Measurements from ENCODE around the gene DGKZ. TPM values are rescaled to one million over a fixed set of nuclear protein-coding genes. Genes with fewer than 3 reads are reported as not detected.
"Not testable (repeated sequence)": the region's sequence is repeated elsewhere in the genome, so short reads cannot be mapped to it uniquely, and the experiment has no call there.

Gene DGKZ
- total RNA-seq, 1 experiment from 2014 or later: 43.7 TPM

- no peaks in the 10 kb centered on the region for H3K9me3 ChIP-seq (replicated peaks)
- H3K4me3 ChIP-seq: no peak overlapping the region
- H3K27me3 ChIP-seq (replicated peaks): no peaks in the 10 kb centered on the region
- DNase-seq (ENCODE audit: low read depth in 1 of 2, low spot score in 2 of 2): no peak
- peaks cover 6% of the 10 kb centered on the region; the same call in 1 of the 2 replicates for H3K36me3 ChIP-seq
- no peak overlapping the region for H3K27ac ChIP-seq
- H3K4me1 ChIP-seq (replicated peaks): peaks cover 20% of the 10 kb centered on the region
Measured at GRCh38 chr11:46361283-46362155, 14.3 kb downstream of the DGKZ start.

- Histone ChIP-seq H3K4me1 (replicated peaks) (peaks cover 20% of the 10 kb centered on the region), H3K27ac (peak overlapping the region; percentile 86), H3K27me3 (replicated peaks) (no peaks in the 10 kb centered on the region), H3K36me3 (peaks cover 13% of the 10 kb centered on the region; the same call in 1 of the 2 replicates), H3K4me3 (no peak overlapping the region), H3K9me3 (replicated peaks) (no peaks in the 10 kb centered on the region)
- no peak for DNase-seq (ENCODE audit: low read depth in 1 of 2, low spot score in 2 of 2)
Measured at GRCh38 chr11:46362156-46363030, 15.1 kb downstream of the DGKZ start.

- H3K27me3 ChIP-seq (replicated peaks): no peaks in the 10 kb centered on the region
- H3K36me3 ChIP-seq: peaks cover 18% of the 10 kb centered on the region
- DNase-seq (ENCODE audit: low read depth in 1 of 2, low spot score in 2 of 2): peak; percentile 40 to 68
- no peaks in the 10 kb centered on the region for H3K9me3 ChIP-seq (replicated peaks)
- peak overlapping the region; percentile 86 for H3K27ac ChIP-seq
- no peak overlapping the region for H3K4me3 ChIP-seq
- H3K4me1 ChIP-seq (replicated peaks): peaks cover 20% of the 10 kb centered on the region
Measured at GRCh38 chr11:46363031-46363407, 15.8 kb downstream of the DGKZ start.

GRCh38 chr11:46363455-46364005 lies 16.3 kb downstream of the DGKZ start:
- H3K27me3 ChIP-seq (replicated peaks): no peaks in the 10 kb centered on the region
- no peak overlapping the region for H3K4me3 ChIP-seq
- H3K9me3 ChIP-seq (replicated peaks): no peaks in the 10 kb centered on the region
- peak overlapping the region; percentile 86 for H3K27ac ChIP-seq
- peaks cover 19% of the 10 kb centered on the region for H3K36me3 ChIP-seq
- peaks cover 20% of the 10 kb centered on the region for H3K4me1 ChIP-seq (replicated peaks)
- DNase-seq (ENCODE audit: low read depth in 1 of 2, low spot score in 2 of 2): peak; percentile 63 to 86

GRCh38 chr11:46364056-46364455 lies 16.8 kb downstream of the DGKZ start:
- Histone ChIP-seq H3K9me3 (replicated peaks) (no peaks in the 10 kb centered on the region), H3K36me3 (peaks cover 19% of the 10 kb centered on the region), H3K4me1 (replicated peaks) (peaks cover 22% of the 10 kb centered on the region), H3K27me3 (replicated peaks) (no peaks in the 10 kb centered on the region), H3K27ac (peak overlapping the region; percentile 86), H3K4me3 (no peak overlapping the region)
- DNase-seq (ENCODE audit: low read depth in 1 of 2, low spot score in 2 of 2): no peak

- Histone ChIP-seq H3K4me3 (no peak overlapping the region), H3K27me3 (replicated peaks) (no peaks in the 10 kb centered on the region), H3K27ac (no peak overlapping the region), H3K4me1 (replicated peaks) (peaks cover 30% of the 10 kb centered on the region), H3K9me3 (replicated peaks) (no peaks in the 10 kb centered on the region), H3K36me3 (peaks cover 22% of the 10 kb centered on the region)
- DNase-seq (ENCODE audit: low read depth in 1 of 2, low spot score in 2 of 2): no peak
Measured at GRCh38 chr11:46364791-46365190, 17.5 kb downstream of the DGKZ start.

- Histone ChIP-seq H3K27me3 (replicated peaks) (no peaks in the 10 kb centered on the region), H3K4me3 (no peak overlapping the region), H3K36me3 (peaks cover 33% of the 10 kb centered on the region), H3K27ac (no peak overlapping the region), H3K9me3 (replicated peaks) (no peaks in the 10 kb centered on the region), H3K4me1 (replicated peaks) (peaks cover 31% of the 10 kb centered on the region)
- no peak for DNase-seq (ENCODE audit: low read depth in 1 of 2, low spot score in 2 of 2)
Measured at GRCh38 chr11:46366260-46366659, 19.0 kb downstream of the DGKZ start.

- no peak for DNase-seq (ENCODE audit: low read depth in 1 of 2, low spot score in 2 of 2)
- H3K9me3 ChIP-seq (replicated peaks): no peaks in the 10 kb centered on the region
- no peak overlapping the region for H3K4me3 ChIP-seq
- peaks cover 31% of the 10 kb centered on the region for H3K4me1 ChIP-seq (replicated peaks)
- no peaks in the 10 kb centered on the region for H3K27me3 ChIP-seq (replicated peaks)
- H3K27ac ChIP-seq: no peak overlapping the region
- H3K36me3 ChIP-seq: peaks cover 35% of the 10 kb centered on the region
Measured at GRCh38 chr11:46366661-46367161, 19.4 kb downstream of the DGKZ start.

GRCh38 chr11:46367244-46367915 lies 20.1 kb downstream of the DGKZ start:
- Histone ChIP-seq H3K9me3 (replicated peaks) (no peaks in the 10 kb centered on the region), H3K4me1 (replicated peaks) (peaks cover 30% of the 10 kb centered on the region), H3K27me3 (replicated peaks) (no peaks in the 10 kb centered on the region), H3K36me3 (peaks cover 39% of the 10 kb centered on the region), H3K27ac (no peak overlapping the region), H3K4me3 (no peak overlapping the region)
- DNase-seq (ENCODE audit: low read depth in 1 of 2, low spot score in 2 of 2): no peak

- H3K4me3 ChIP-seq: no peak overlapping the region
Measured at GRCh38 chr11:46367916-46368267, 20.6 kb downstream of the DGKZ start.

GRCh38 chr11:46369458-46370152 lies 22.3 kb downstream of the DGKZ start:
- Histone ChIP-seq H3K9me3 (replicated peaks) (no peaks in the 10 kb centered on the region), H3K36me3 (peaks cover 52% of the 10 kb centered on the region), H3K27ac (peak overlapping the region; percentile 45; the same call in 1 of the 2 replicates), H3K27me3 (replicated peaks) (no peaks in the 10 kb centered on the region), H3K4me1 (replicated peaks) (peaks cover 11% of the 10 kb centered on the region), H3K4me3 (no peak overlapping the region)
- peak; percentile 70 to 90 for DNase-seq (ENCODE audit: low read depth in 1 of 2, low spot score in 2 of 2)

More at GRCh38 chr11:46367916-46368267, 20.6 kb downstream of the DGKZ start:
- DNase-seq (ENCODE audit: low read depth in 1 of 2, low spot score in 2 of 2): no peak
- Histone ChIP-seq H3K27me3 (replicated peaks) (no peaks in the 10 kb centered on the region), H3K9me3 (replicated peaks) (no peaks in the 10 kb centered on the region), H3K36me3 (peaks cover 41% of the 10 kb centered on the region), H3K4me1 (replicated peaks) (peaks cover 25% of the 10 kb centered on the region), H3K27ac (no peak overlapping the region)

- Histone ChIP-seq H3K36me3 (peaks cover 58% of the 10 kb centered on the region), H3K27ac (no peak overlapping the region), H3K4me1 (replicated peaks) (peaks cover 11% of the 10 kb centered on the region), H3K4me3 (no peak overlapping the region), H3K9me3 (replicated peaks) (no peaks in the 10 kb centered on the region), H3K27me3 (replicated peaks) (no peaks in the 10 kb centered on the region)
- no peak for DNase-seq (ENCODE audit: low read depth in 1 of 2, low spot score in 2 of 2)
Measured at GRCh38 chr11:46370253-46370652, 23.0 kb downstream of the DGKZ start.

GRCh38 chr11:46371262-46371661 lies 24.0 kb downstream of the DGKZ start:
- H3K9me3 ChIP-seq (replicated peaks); H3K27me3 ChIP-seq (replicated peaks): not testable (repeated sequence)
- peaks cover 68% of the 10 kb centered on the region for H3K36me3 ChIP-seq

More at GRCh38 chr11:46371262-46371661, 24.0 kb downstream of the DGKZ start:
- not testable (repeated sequence) for DNase-seq (ENCODE audit: low read depth in 1 of 2, low spot score in 2 of 2); H3K27ac ChIP-seq; H3K4me3 ChIP-seq
- H3K4me1 ChIP-seq (replicated peaks): peaks cover 11% of the 10 kb centered on the region
